ENCODE results near the gene RIMBP2.

- no peak for TF ChIP-seq FOXK2 (conservative IDR thresholded peaks at IDR 0.05 in 1 of 2, IDR thresholded peaks at IDR 0.05 in 1 of 2; ENCODE audit: low read depth in 2 of 2)
- no peak for TF ChIP-seq TAF1 (IDR thresholded peaks at IDR 0.05; ENCODE audit: control insufficient read depth, extremely low read depth, insufficient read depth, low read length, severe bottlenecking)
- no peak for TF ChIP-seq ADNP (tag; IDR thresholded peaks at IDR 0.05)
- peak; percentile 57 for TF ChIP-seq USF2 (CRISPR knock-in tag; IDR thresholded peaks at IDR 0.05)
- TF ChIP-seq ZNF780A (CRISPR knock-in tag; IDR thresholded peaks at IDR 0.05): no peak
- no peak for TF ChIP-seq SMC3 (conservative IDR thresholded peaks at IDR 0.05; ENCODE audit: insufficient read depth, low read depth, low read length)
- no peak for TF ChIP-seq EZH2 (IDR thresholded peaks at IDR 0.05; ENCODE audit: borderline replicate concordance, low read depth, low read length)
- TF ChIP-seq RBM39 (optimal IDR thresholded peaks at IDR 0.05; ENCODE audit: low read depth, low read length): no peak
- TF ChIP-seq ZBTB8A (IDR thresholded peaks at IDR 0.05; ENCODE audit: partially characterized antibody): no peak
- no peak for TF ChIP-seq CTCF (IDR thresholded peaks at IDR 0.05 in 2 of 3, conservative IDR thresholded peaks at IDR 0.05 in 1 of 3; ENCODE audit: insufficient read depth in 2 of 3, low read depth in 1 of 3, low read length in 3 of 3)
These were observed 55.0 kb downstream of the RIMBP2 start for GRCh38 chr12:130661059-130661458.

Measured in K562 (cell line).